Heart left ventricle (tissue), 13 donors: ENCODE measurements around the gene TNNI3K.

Experiments
- POLR2A ChIP-seq, 2 donors: fragments of 450-650 bp; IDR thresholded peaks; one replicate each; pipeline ENCODE4 v1.6.1; 2017; ENCODE audit warnings: antibody characterized with exemption in 2 of 2, mild to moderate bottlenecking in 2 of 2, moderate library complexity in 2 of 2
- TF ChIP-seq, protein P1 (sequence below), 12 donors: fragments of 200-600 bp; sonication (generic) in 4 of 12; IDR thresholded peaks; one replicate each; pipeline versions ENCODE4 v1.5.0 to v1.8.0; 2018 to 2022; ENCODE audit warnings: antibody characterized with exemption in 12 of 12, mild to moderate bottlenecking in 5 of 12
- donor health status: ischemic (EF 13 %, LVEDD 7.1; RV severe dilation, severe dysfunction).
- donor health status: DM: no; HTN: yes; CAD: no.
- donor health status: DM: no; HTN: no; CAD: no.
- donor health status: ischemic (EF 25% LVEDD 6.9; RV normal size, moderate dysfunction).
- donor health status: ischemic (EF 25% LVEDD 5.7; RV mildly dilated, moderate dysfunction).
- donor health status: ischemic (EF 35%, LVEDD 5.7; RV mildly dilated, moderate dysfunction).
- donor health status: nonischemic (EF 11% LVEDD 7.7; RV severe dilation, severe dysfunction).
- donor health status: DM: yes; HTN: yes; CAD: no.
- donor health status: PGD.
- donor health status: ischemic (EF 29% LVEDD 5.4; RV normal size, mild dysfunction).
- donor health status: nonischemic (EF 23%, LVEDD 6.1; RV moderate dilation, normal function).

DNA sequence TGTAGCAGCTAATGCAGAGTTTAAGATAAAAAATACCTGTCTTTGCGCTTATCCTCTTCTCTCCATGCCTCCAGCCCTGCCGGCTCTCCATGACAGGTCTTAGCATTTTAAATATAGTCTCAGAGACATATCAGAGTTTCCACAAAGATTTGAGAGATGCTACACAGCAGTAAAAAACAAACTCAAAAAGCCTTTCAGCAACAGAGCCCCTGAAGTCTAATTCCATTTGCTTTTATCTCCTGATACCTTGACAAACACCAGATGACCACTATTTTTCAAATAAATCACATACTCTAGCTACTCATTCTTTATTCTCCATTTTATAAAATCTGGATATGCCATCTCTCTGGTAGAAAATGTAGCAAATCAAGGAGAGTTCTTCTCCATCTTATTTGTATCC is 356.8 kb downstream of the TNNI3K start:
- TF ChIP-seq POLR2A (IDR thresholded peaks at IDR 0.05): no peak
- TF ChIP-seq, protein P1, sequence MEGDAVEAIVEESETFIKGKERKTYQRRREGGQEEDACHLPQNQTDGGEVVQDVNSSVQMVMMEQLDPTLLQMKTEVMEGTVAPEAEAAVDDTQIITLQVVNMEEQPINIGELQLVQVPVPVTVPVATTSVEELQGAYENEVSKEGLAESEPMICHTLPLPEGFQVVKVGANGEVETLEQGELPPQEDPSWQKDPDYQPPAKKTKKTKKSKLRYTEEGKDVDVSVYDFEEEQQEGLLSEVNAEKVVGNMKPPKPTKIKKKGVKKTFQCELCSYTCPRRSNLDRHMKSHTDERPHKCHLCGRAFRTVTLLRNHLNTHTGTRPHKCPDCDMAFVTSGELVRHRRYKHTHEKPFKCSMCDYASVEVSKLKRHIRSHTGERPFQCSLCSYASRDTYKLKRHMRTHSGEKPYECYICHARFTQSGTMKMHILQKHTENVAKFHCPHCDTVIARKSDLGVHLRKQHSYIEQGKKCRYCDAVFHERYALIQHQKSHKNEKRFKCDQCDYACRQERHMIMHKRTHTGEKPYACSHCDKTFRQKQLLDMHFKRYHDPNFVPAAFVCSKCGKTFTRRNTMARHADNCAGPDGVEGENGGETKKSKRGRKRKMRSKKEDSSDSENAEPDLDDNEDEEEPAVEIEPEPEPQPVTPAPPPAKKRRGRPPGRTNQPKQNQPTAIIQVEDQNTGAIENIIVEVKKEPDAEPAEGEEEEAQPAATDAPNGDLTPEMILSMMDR (IDR thresholded peaks at IDR 0.05): no peak
